Heart left ventricle (tissue), 16 donors: ENCODE data around the gene SAP130. TPM values are rescaled to one million over a fixed set of nuclear protein-coding genes. Genes with fewer than 3 reads are reported as not detected.

Experiments
- ATAC-seq, 4 donors: fragments of 200-7000 bp; cut with Tn5 transposase; one replicate each; pipeline ENCODE4 v1.9.1; 2020 to 2022; ENCODE audit warnings: moderate library complexity in 4 of 4, mild to moderate bottlenecking in 3 of 4, moderate number of reproducible peaks in 1 of 4
- DNase-seq, 5 donors: peaks; one replicate each; pipeline ENCODE4 v3.0.0-alpha.2; 2020
- H3K27ac ChIP-seq, 12 donors: fragments of 200-600 bp; sonication (generic) in 4 of 12; one replicate each; pipeline versions ENCODE4 v1.5.0 to v1.8.0; 2016 to 2022; ENCODE audit warnings: mild to moderate bottlenecking in 2 of 12
- H3K27me3 ChIP-seq, 9 donors: fragments of 200-600 bp; sonication (generic) in 2 of 9; one replicate each; pipeline versions ENCODE4 v1.5.1 to v1.8.0; 2016 to 2022; ENCODE audit warnings: mild to moderate bottlenecking in 3 of 9
- H3K36me3 ChIP-seq, 9 donors: fragments of 200-600 bp; sonication (generic) in 2 of 9; one replicate each; pipeline versions ENCODE4 v1.5.0 to v1.8.0; 2018 to 2022; ENCODE audit warnings: mild to moderate bottlenecking in 2 of 9
- H3K4me1 ChIP-seq, 12 donors: fragments of 200-600 bp; sonication (generic) in 4 of 12; one replicate each; pipeline versions ENCODE4 v1.5.0 to v1.8.0; 2016 to 2022; ENCODE audit warnings: mild to moderate bottlenecking in 3 of 12
- H3K4me3 ChIP-seq, 12 donors: fragments of 200-600 bp; sonication (generic) in 4 of 12; one replicate each; pipeline versions ENCODE4 v1.5.0 to v1.8.0; 2017 to 2022; ENCODE audit warnings: mild to moderate bottlenecking in 9 of 12, moderate library complexity in 4 of 12
- H3K9me3 ChIP-seq, 12 donors: fragments of 200-600 bp; sonication (generic) in 4 of 12; one replicate each; pipeline versions ENCODE4 v1.5.0 to v1.8.0; 2016 to 2022; ENCODE audit warnings: mild to moderate bottlenecking in 1 of 12
- POLR2A ChIP-seq, 2 donors: fragments of 450-650 bp; IDR thresholded peaks; one replicate each; pipeline ENCODE4 v1.6.1; 2017; ENCODE audit warnings: antibody characterized with exemption in 2 of 2, mild to moderate bottlenecking in 2 of 2, moderate library complexity in 2 of 2
- WGBS, 4 donors: extraction: QIAGEN DNeasy Blood & Tissue Kit in 2 of 4; methylation state at CpG; one replicate each; pipeline versions ENCODE4 v1.1.5 to v1.1.7; 2013 to 2018; 5-methylcytosine and 5-hydroxymethylcytosine counted together
- intact Hi-C, 10 donors: fragments of 100-400 bp; cut with DNase I; formaldehyde crosslinking; loops; one replicate each; pipeline versions ENCODE4 v1.11.1 to v1.14.2; 2022
- polyA plus RNA-seq, 2 donors: library from polyadenylated mRNA; stranded (reverse); fragments of 200-250 nt; gene quantifications; one replicate each; pipeline ENCODE4 v1.2.3, GENCODE V29; 2013
- total RNA-seq, 9 donors: library from RNA; depleted of rRNA in 2 of 9; stranded (reverse); fragments of >200 nt in 2 of 9; fragmentation: NEBNext Ultra II Directional in 3 of 9; extraction: Animal tissue kit (Norgen Biotek cat#: 25700) in 3 of 9; gene quantifications; one replicate each; pipeline versions ENCODE4 v1.1.0 to v1.2.4, GENCODE V29; 2016 to 2023
- TF ChIP-seq, protein P1 (sequence below), 12 donors: fragments of 200-600 bp; sonication (generic) in 4 of 12; IDR thresholded peaks; one replicate each; pipeline versions ENCODE4 v1.5.0 to v1.8.0; 2018 to 2022; ENCODE audit warnings: antibody characterized with exemption in 12 of 12, mild to moderate bottlenecking in 5 of 12
- donor health status: ischemic (EF 13 %, LVEDD 7.1; RV severe dilation, severe dysfunction).
- donor health status: healthy with polysubstance abuse.
- donor health status: DM: no; HTN: yes; CAD: no.
- donor health status: DM: no; HTN: no; CAD: no.
- donor health status: ischemic (EF 25% LVEDD 6.9; RV normal size, moderate dysfunction).
- donor health status: ischemic (EF 25% LVEDD 5.7; RV mildly dilated, moderate dysfunction).
- donor health status: healthy.
- donor health status: DM: yes; HTN: yes; CAD: no.
- donor health status: ischemic (EF 35%, LVEDD 5.7; RV mildly dilated, moderate dysfunction).
- donor health status: nonischemic (EF 11% LVEDD 7.7; RV severe dilation, severe dysfunction).
- donor health status: DM: yes; HTN: yes; CAD: no.
- donor health status: PGD.
- donor health status: ischemic (EF 29% LVEDD 5.4; RV normal size, mild dysfunction).
- donor health status: nonischemic (EF 23%, LVEDD 6.1; RV moderate dilation, normal function).

The SAP130 gene
- total and polyA plus RNA-seq, 11 donors, result 4.6 to 20.3 (median 14.5) TPM

- H3K9me3 ChIP-seq, result peaks cover 0 to 46% (median 28%) of the 10 kb centered on the region in 12 donors
Observed at GRCh38 chr2:128041561-128041960, 13.7 kb upstream of the SAP130 start.

DNA sequence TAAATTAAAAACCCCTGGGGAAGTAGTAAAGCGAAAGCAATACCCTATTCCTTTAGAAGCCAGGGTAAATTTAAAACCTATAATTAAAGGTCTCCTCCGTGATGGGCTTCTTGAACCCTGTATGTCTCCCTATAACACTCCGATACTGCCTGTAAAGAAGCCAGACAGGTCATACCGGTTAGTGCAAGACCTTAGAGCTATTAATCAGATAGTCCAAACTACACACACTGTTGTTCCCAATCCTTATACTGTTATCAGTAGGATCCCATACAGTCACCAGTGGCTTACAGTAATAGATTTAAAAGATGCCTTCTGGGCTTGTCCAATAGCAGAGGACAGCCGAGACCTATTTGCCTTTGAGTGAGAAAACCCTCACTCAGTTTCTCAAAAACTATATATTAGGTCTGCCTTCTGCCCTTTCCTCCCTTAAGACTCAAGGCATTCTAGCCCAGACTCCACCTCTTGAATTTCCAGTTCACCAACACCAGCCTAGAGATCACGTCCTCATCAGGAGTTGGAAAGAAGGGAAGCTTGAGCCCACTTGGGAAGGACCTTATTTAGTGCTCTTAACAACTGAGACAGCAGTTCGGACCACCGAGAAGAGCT is 12.4 kb upstream of the SAP130 start:
- 80 to 86% (median 84%) methylated on average over 8 of the region's 8 CpGs for WGBS, 4 donors
- intact Hi-C loops, result no loop called here
- ATAC-seq (no peak), DNase-seq (no peak)
- peaks cover 0 to 10% (median 0%) of the 10 kb centered on the region in 9 donors for H3K27me3 ChIP-seq
- peaks cover 0 to 49% (median 32%) of the 10 kb centered on the region in 12 donors for H3K9me3 ChIP-seq
- H3K4me3 ChIP-seq, result no peak overlapping the region
- no peaks in the 10 kb centered on the region for H3K4me1 ChIP-seq
- TF ChIP-seq, protein P1, sequence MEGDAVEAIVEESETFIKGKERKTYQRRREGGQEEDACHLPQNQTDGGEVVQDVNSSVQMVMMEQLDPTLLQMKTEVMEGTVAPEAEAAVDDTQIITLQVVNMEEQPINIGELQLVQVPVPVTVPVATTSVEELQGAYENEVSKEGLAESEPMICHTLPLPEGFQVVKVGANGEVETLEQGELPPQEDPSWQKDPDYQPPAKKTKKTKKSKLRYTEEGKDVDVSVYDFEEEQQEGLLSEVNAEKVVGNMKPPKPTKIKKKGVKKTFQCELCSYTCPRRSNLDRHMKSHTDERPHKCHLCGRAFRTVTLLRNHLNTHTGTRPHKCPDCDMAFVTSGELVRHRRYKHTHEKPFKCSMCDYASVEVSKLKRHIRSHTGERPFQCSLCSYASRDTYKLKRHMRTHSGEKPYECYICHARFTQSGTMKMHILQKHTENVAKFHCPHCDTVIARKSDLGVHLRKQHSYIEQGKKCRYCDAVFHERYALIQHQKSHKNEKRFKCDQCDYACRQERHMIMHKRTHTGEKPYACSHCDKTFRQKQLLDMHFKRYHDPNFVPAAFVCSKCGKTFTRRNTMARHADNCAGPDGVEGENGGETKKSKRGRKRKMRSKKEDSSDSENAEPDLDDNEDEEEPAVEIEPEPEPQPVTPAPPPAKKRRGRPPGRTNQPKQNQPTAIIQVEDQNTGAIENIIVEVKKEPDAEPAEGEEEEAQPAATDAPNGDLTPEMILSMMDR (IDR thresholded peaks at IDR 0.05), result no peak
- TF ChIP-seq POLR2A (IDR thresholded peaks at IDR 0.05), result no peak
- H3K36me3 ChIP-seq, result no peaks in the 10 kb centered on the region
- no peak overlapping the region for H3K27ac ChIP-seq

More at GRCh38 chr2:128041561-128041960, 13.7 kb upstream of the SAP130 start:
- intact Hi-C loops, result no loop called here
- Histone ChIP-seq H3K27ac (no peak overlapping the region), H3K4me1 (no peaks in the 10 kb centered on the region), H3K27me3 (peaks cover 0 to 10% (median 0%) of the 10 kb centered on the region in 9 donors), H3K36me3 (no peaks in the 10 kb centered on the region), H3K4me3 (no peak overlapping the region)
- no peak for DNase-seq
- no peak for ATAC-seq
- TF ChIP-seq POLR2A (IDR thresholded peaks at IDR 0.05), result no peak
- TF ChIP-seq, protein P1 (IDR thresholded peaks at IDR 0.05), result no peak
- 77 to 84% (median 79%) methylated on average over 3 of the region's 3 CpGs for WGBS, 4 donors

- no peaks in the 10 kb centered on the region for H3K36me3 ChIP-seq
- H3K4me3 ChIP-seq, result no peak overlapping the region
- WGBS, 4 donors, result 80 to 90% (median 87%) methylated on average over 9 of the region's 9 CpGs
- peaks cover 0 to 10% (median 0%) of the 10 kb centered on the region in 9 donors for H3K27me3 ChIP-seq
- no peak for DNase-seq
- no peak overlapping the region for H3K27ac ChIP-seq
- H3K9me3 ChIP-seq, result peaks cover 0 to 49% (median 32%) of the 10 kb centered on the region in 12 donors
- TF ChIP-seq POLR2A (IDR thresholded peaks at IDR 0.05), result no peak
- TF ChIP-seq, protein P1 (IDR thresholded peaks at IDR 0.05), result no peak
- H3K4me1 ChIP-seq, result no peaks in the 10 kb centered on the region
- intact Hi-C loops, result loop anchor here in 1 of 10 donors (10.0 kb wide), 1 partner anchor 45 kb away; no protein-coding TSS in a partner anchor
- no peak for ATAC-seq
Observed at GRCh38 chr2:128039535-128039934, 11.7 kb upstream of the SAP130 start.

GRCh38 chr2:128038411-128038810 is 10.6 kb upstream of the SAP130 start:
- no peaks in the 10 kb centered on the region for H3K4me1 ChIP-seq
- ATAC-seq (no peak), DNase-seq (no peak)
- intact Hi-C loops, result loop anchor here in 1 of 10 donors (10.0 kb wide), 1 partner anchor 46 kb away; no protein-coding TSS in a partner anchor
- TF ChIP-seq POLR2A (IDR thresholded peaks at IDR 0.05), result no peak
- TF ChIP-seq, protein P1 (IDR thresholded peaks at IDR 0.05), result no peak
- H3K9me3 ChIP-seq, result peaks cover 0 to 42% (median 29%) of the 10 kb centered on the region in 12 donors
- H3K27ac ChIP-seq, result no peak overlapping the region
- H3K4me3 ChIP-seq, result no peak overlapping the region
- no peaks in the 10 kb centered on the region for H3K36me3 ChIP-seq
- WGBS, 4 donors, result 65 to 82% (median 72%) methylated on average over 3 of the region's 3 CpGs
- H3K27me3 ChIP-seq, result peaks cover 0 to 10% (median 0%) of the 10 kb centered on the region in 9 donors
